Lower leg skin (tissue), 4 donors: ENCODE results near the gene NUP93. TPM values are rescaled to one million over a fixed set of nuclear protein-coding genes. Genes with fewer than 3 reads are reported as not detected.
"Not testable (repeated sequence)": the region's sequence is repeated elsewhere in the genome, so short reads cannot be mapped to it uniquely, and the experiment has no call there.

Source experiments
- DNase-seq, 2 donors: peaks; one replicate each; pipeline ENCODE4 v3.0.0-alpha.2; 2019; ENCODE audit warnings: low spot score in 2 of 2
- H3K4me3 ChIP-seq: fragments of 200-600 bp; sonication (generic); 2 replicates; pipeline ENCODE4 v1.5.1; 2017; ENCODE audit warnings: mild to moderate bottlenecking, low read depth; ENCODE audit not compliant: poor library complexity, severe bottlenecking
- CTCF ChIP-seq, 3 donors: fragments of 450-650 bp; IDR thresholded peaks; one replicate each; pipeline ENCODE4 v1.5.1; 2016; ENCODE audit warnings: antibody characterized with exemption in 3 of 3, mild to moderate bottlenecking in 3 of 3, moderate library complexity in 2 of 3
- POLR2A ChIP-seq, 2 donors: fragments of 450-650 bp; IDR thresholded peaks; one replicate each; pipeline ENCODE4 v1.6.1; 2016 to 2017; ENCODE audit warnings: antibody characterized with exemption in 2 of 2, mild to moderate bottlenecking in 1 of 2, moderate library complexity in 1 of 2
- WGBS, 2 donors: methylation state at CpG; one replicate each; pipeline ENCODE4 v1.1.5; 2018; 5-methylcytosine and 5-hydroxymethylcytosine counted together
- intact Hi-C: fragments of 100-400 bp; cut with DNase I; formaldehyde crosslinking; loops from one replicate; pipeline ENCODE4 v1.15.0; 2023; ENCODE audit warnings: low total_unique reads
- total RNA-seq, 4 donors: library from RNA; depleted of rRNA; stranded (reverse); fragments of >200 nt; gene quantifications; one replicate each; pipeline ENCODE4 v1.1.0, GENCODE V29; 2016

The NUP93 gene
- total RNA-seq, 4 donors from 2014 or later: 21.0 to 40.6 (median 31.2) TPM

- 86 to 96% methylated on average over 12 of the region's 12 CpGs for WGBS, 2 donors
- no peak overlapping the region for H3K4me3 ChIP-seq
- intact Hi-C loops: no loop called here
- TF ChIP-seq POLR2A (IDR thresholded peaks at IDR 0.05) (no peak), CTCF (IDR thresholded peaks at IDR 0.05) (no peak)
- no peak for DNase-seq
Observed at GRCh38 chr16:56880176-56880575, 150.2 kb downstream of the NUP93 start.

DNA sequence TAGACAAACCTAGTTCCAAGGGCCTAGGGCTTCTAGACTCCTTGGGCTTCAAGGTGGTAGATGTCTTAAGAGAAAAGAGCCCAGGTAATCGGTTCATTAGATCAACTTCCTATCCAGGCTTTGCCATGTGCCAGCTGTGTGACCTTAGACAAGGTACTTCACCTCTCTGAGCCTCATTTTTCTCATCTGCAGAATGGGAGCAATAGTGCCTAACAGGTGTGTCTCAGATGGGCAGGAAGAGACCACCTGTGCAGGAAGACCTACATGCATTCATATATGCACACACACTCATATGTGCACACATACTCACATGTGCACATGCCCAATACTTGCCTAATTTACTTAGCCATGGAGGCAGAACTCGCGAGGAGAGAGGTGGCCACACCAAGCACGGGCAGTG, 150.8 kb downstream of the NUP93 start:
- TF ChIP-seq CTCF (IDR thresholded peaks at IDR 0.05): no peak
- no peak for TF ChIP-seq POLR2A (IDR thresholded peaks at IDR 0.05)
- WGBS, 2 donors: 82 to 86% methylated on average over 4 of the region's 4 CpGs
- intact Hi-C loops: no loop called here
- no peak overlapping the region for H3K4me3 ChIP-seq
- no peak for DNase-seq

GRCh38 chr16:56882077-56882800, 152.3 kb downstream of the NUP93 start:
- DNase-seq: no peak
- no peak for TF ChIP-seq CTCF (IDR thresholded peaks at IDR 0.05)
- no peak for TF ChIP-seq POLR2A (IDR thresholded peaks at IDR 0.05)
- 88 to 89% methylated on average over 8 of the region's 8 CpGs for WGBS, 2 donors
- intact Hi-C loops: no loop called here
- no peak overlapping the region for H3K4me3 ChIP-seq

DNA sequence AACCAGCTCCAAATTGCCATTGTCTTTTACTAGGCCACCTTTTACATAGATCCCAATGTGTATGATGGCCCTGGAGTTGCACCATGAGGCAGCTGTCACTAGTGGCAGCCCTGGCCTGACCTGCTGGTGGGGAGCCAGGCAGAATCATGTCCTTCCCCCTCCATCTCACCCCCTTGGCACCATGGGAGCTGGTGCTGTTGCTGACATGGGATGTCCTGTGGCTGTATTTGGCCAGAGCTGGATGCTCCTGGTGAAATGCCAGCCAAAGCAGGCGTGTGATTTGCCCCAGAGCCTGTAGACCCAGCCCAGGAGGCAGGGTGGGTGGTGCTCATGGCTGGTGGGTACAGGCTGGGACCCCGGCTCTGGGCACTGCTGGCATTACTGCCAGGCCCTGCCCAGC, 153.7 kb downstream of the NUP93 start:
- no peak for DNase-seq
- TF ChIP-seq POLR2A (IDR thresholded peaks at IDR 0.05) (no peak), CTCF (IDR thresholded peaks at IDR 0.05) (no peak)
- WGBS, 2 donors: 100% methylated on average over 2 of the region's 2 CpGs; no CpG with 5 or more reads in 1 of the 2 donors
- intact Hi-C loops: no loop called here
- H3K4me3 ChIP-seq: no peak overlapping the region

GRCh38 chr16:56884026-56884582, 154.2 kb downstream of the NUP93 start:
- TF ChIP-seq CTCF (IDR thresholded peaks at IDR 0.05) (no peak), POLR2A (IDR thresholded peaks at IDR 0.05) (no peak)
- intact Hi-C loops: no loop called here
- DNase-seq: no peak
- H3K4me3 ChIP-seq: no peak overlapping the region
- WGBS, 2 donors: 90 to 96% methylated on average over 14 of the region's 14 CpGs

DNA sequence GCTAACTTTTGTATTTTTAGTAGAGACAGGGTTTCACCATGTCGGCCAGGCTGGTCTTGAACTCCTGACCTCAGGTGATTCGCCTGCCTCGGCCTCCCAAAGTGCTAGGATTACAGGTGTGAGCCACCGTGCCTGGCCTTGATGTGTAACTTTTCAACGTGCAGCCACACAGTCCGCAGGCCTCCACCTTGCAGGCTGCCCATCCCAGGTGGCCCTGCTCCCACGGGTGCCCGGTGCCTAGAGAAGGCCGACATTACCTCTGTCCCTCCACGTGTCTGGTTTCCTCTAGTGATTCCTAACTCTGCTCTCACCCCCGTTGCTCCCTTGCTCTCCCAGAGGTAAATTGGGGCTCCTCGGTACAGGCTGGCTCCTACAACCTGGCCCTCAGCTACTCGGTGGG, 155.0 kb downstream of the NUP93 start:
- DNase-seq, intact Hi-C loops, H3K4me3 ChIP-seq: not testable (repeated sequence)
- 91 to 95% methylated on average over 12 to 13 of the region's 13 CpGs for WGBS, 2 donors
